H1 (cell line): ENCODE measurements around the gene VGLL2. TPM values are rescaled to one million over a fixed set of nuclear protein-coding genes. Genes with fewer than 3 reads are reported as not detected.
A peak's percentile ranks its signal among the peaks of the same experiment; 100 is the strongest.

Experiments used
- CTCF ChIA-PET: fragments of 300-600 bp; sonication (Branson Sonifier 250); formaldehyde crosslinking; loops from one replicate; lab custom pipeline; 2021; ENCODE audit not compliant: partially characterized antibody; lab: Charles Lee
- POLR2A ChIA-PET: fragments of 300-600 bp; sonication (Branson Sonifier 250); formaldehyde crosslinking; loops from one replicate; lab custom pipeline; 2021; ENCODE audit warnings: inconsistent platforms; ENCODE audit not compliant: partially characterized antibody; lab: Charles Lee
- DNase-seq, 2 experiments: peaks; one replicate each; pipeline versions ENCODE4 v3.0.0 to v3.0.0-alpha.2; 2010 to 2022; ENCODE audit warnings: low spot score in 2 of 2, low read depth in 1 of 2, mixed read lengths in 1 of 2
- FAIRE-seq: peaks from 2 replicates; lab custom pipeline; 2011; peaks lifted over from hg19 to GRCh38; lab: Jason Lieb, UNC
- H2AFZ ChIP-seq: 2 replicates; pipeline ENCODE4 v1.8.1; 2012; ENCODE audit warnings: low read length, inconsistent platforms
- H2AK5ac ChIP-seq: 2 replicates; pipeline ENCODE4 v1.6.1; 2013; ENCODE audit warnings: low read depth, low read length
- H2BK120ac ChIP-seq: replicated peaks from 2 replicates; pipeline ENCODE3; 2013; ENCODE audit warnings: low read depth, low read length, inconsistent platforms
- H2BK12ac ChIP-seq: 2 replicates; pipeline ENCODE4 v1.6.1; 2013; ENCODE audit warnings: low read depth, low read length
- H2BK15ac ChIP-seq: 2 replicates; pipeline ENCODE4 v1.6.1; 2013; ENCODE audit warnings: low read length
- H2BK20ac ChIP-seq: 2 replicates; pipeline ENCODE4 v1.6.1; 2013; ENCODE audit warnings: low read length
- H2BK5ac ChIP-seq: 2 replicates; pipeline ENCODE4 v1.6.1; 2013; ENCODE audit warnings: low read depth, low read length
- H3K14ac ChIP-seq: 2 replicates; pipeline ENCODE4 v1.6.1; 2013; ENCODE audit warnings: inconsistent platforms; ENCODE audit not compliant: insufficient read length
- H3K18ac ChIP-seq: 2 replicates; pipeline ENCODE4 v1.6.1; 2013; ENCODE audit warnings: low read length; ENCODE audit errors: extremely low read depth
- H3K23ac ChIP-seq: 2 replicates; pipeline ENCODE4 v1.6.1; 2013; ENCODE audit warnings: inconsistent platforms; ENCODE audit not compliant: insufficient read length
- H3K23me2 ChIP-seq: 2 replicates; pipeline ENCODE4 v1.6.1; 2013; ENCODE audit warnings: low read depth, low read length
- H3K27ac ChIP-seq: 2 replicates; pipeline ENCODE4 v1.6.1; 2011; ENCODE audit warnings: low read depth, low read length, inconsistent platforms
- H3K27me3 ChIP-seq, 4 experiments: replicated peaks in 1 of 4; 1 replicate in 1 of 4; 2 replicates in 3 of 4; pipeline versions ENCODE4 v1.6.1 to v1.8.1; 2011 to 2013; ENCODE audit warnings: low read length in 3 of 4, mild to moderate bottlenecking in 3 of 4, inconsistent platforms in 2 of 4, mixed read lengths in 2 of 4, moderate library complexity in 1 of 4; ENCODE audit not compliant: control insufficient read depth in 3 of 4, insufficient read depth in 3 of 4; ENCODE audit errors: extremely low read depth in 1 of 4
- H3K36me3 ChIP-seq, 4 experiments: 2 replicates each; pipeline versions ENCODE4 v1.6.1 to v1.8.1; 2011 to 2013; ENCODE audit warnings: mild to moderate bottlenecking in 4 of 4, low read length in 3 of 4, moderate library complexity in 2 of 4, control low read depth in 1 of 4, inconsistent platforms in 1 of 4; ENCODE audit not compliant: insufficient read depth in 4 of 4, control insufficient read depth in 2 of 4
- H3K4ac ChIP-seq: replicated peaks from 2 replicates; pipeline ENCODE3; 2013; ENCODE audit warnings: low read length, low read depth, mixed read lengths, inconsistent platforms; ENCODE audit not compliant: insufficient read length
- H3K4me1 ChIP-seq, 4 experiments: replicated peaks in 1 of 4; 1 replicate in 1 of 4; 2 replicates in 3 of 4; pipeline versions ENCODE4 v1.6.1 to v1.8.1; 2011 to 2013; ENCODE audit warnings: low read length in 3 of 4, inconsistent platforms in 2 of 4, mixed read lengths in 1 of 4; ENCODE audit not compliant: insufficient read depth in 4 of 4, control insufficient read depth in 3 of 4
- H3K4me2 ChIP-seq, 2 experiments: 2 replicates each; pipeline versions ENCODE4 v1.6.1 to v1.8.1; 2011 to 2013; ENCODE audit warnings: low read depth in 2 of 2, low read length in 2 of 2, control low read depth in 1 of 2, inconsistent platforms in 1 of 2, mild to moderate bottlenecking in 1 of 2; ENCODE audit not compliant: insufficient read depth in 1 of 2
- H3K4me3 ChIP-seq, 4 experiments: fragments of 200-600, 300-600 bp in 1 of 4; sonication (generic), shearing (Covaris generic), sonication (Bioruptor Twin) in 1 of 4; 2 replicates each; pipeline versions ENCODE4 v1.5.1 to v1.8.1; 2011 to 2016; ENCODE audit warnings: low read length in 4 of 4, low read depth in 3 of 4, control low read depth in 2 of 4, inconsistent platforms in 2 of 4, mild to moderate bottlenecking in 2 of 4, mixed read lengths in 1 of 4, moderate library complexity in 1 of 4; ENCODE audit not compliant: insufficient read depth in 2 of 4; ENCODE audit errors: extremely low read depth in 1 of 4
- H3K56ac ChIP-seq: replicated peaks from 2 replicates; pipeline ENCODE3; 2013; ENCODE audit warnings: low read depth, mild to moderate bottlenecking, mixed read lengths, low read length, inconsistent platforms; ENCODE audit not compliant: insufficient read length
- H3K79me1 ChIP-seq: 2 replicates; pipeline ENCODE4 v1.6.1; 2013; ENCODE audit warnings: low read depth, low read length, control low read depth
- H3K79me2 ChIP-seq, 2 experiments: 2 replicates each; pipeline versions ENCODE4 v1.6.1 to v1.8.1; 2012 to 2013; ENCODE audit warnings: low read length in 2 of 2, mild to moderate bottlenecking in 2 of 2, inconsistent platforms in 1 of 2; ENCODE audit not compliant: insufficient read depth in 2 of 2, control insufficient read depth in 1 of 2
- H3K9ac ChIP-seq, 4 experiments: replicated peaks in 1 of 4; 1 replicate in 1 of 4; 2 replicates in 3 of 4; pipeline versions ENCODE4 v1.6.1 to v1.8.1; 2011 to 2013; ENCODE audit warnings: low read depth in 3 of 4, low read length in 3 of 4, control low read depth in 2 of 4, mild to moderate bottlenecking in 2 of 4, moderate library complexity in 2 of 4, inconsistent platforms in 1 of 4; ENCODE audit errors: extremely low read depth in 1 of 4
- H3K9me3 ChIP-seq, 2 experiments: 2 replicates each; pipeline versions ENCODE4 v1.6.1 to v1.8.1; 2012 to 2013; ENCODE audit warnings: mild to moderate bottlenecking in 2 of 2, moderate library complexity in 2 of 2, control low read depth in 1 of 2, inconsistent platforms in 1 of 2, low read depth in 1 of 2, low read length in 1 of 2, mixed read lengths in 1 of 2; ENCODE audit not compliant: insufficient read depth in 2 of 2
- H4K20me1 ChIP-seq, 2 experiments: replicated peaks in 1 of 2; 2 replicates each; pipeline versions ENCODE3 to v1.8.1; 2011 to 2013; ENCODE audit warnings: inconsistent platforms in 2 of 2, low read length in 2 of 2, mild to moderate bottlenecking in 1 of 2; ENCODE audit not compliant: insufficient read depth in 2 of 2, control insufficient read depth in 1 of 2
- H4K5ac ChIP-seq: 2 replicates; pipeline ENCODE4 v1.6.1; 2013; ENCODE audit warnings: low read length, low read depth, mixed read lengths, inconsistent platforms; ENCODE audit not compliant: insufficient read length
- H4K8ac ChIP-seq: 2 replicates; pipeline ENCODE4 v1.8.0; 2013; ENCODE audit warnings: mild to moderate bottlenecking, moderate library complexity, low read length, inconsistent platforms; ENCODE audit not compliant: insufficient read depth; ENCODE audit errors: extremely low read depth
- H4K91ac ChIP-seq: replicated peaks from 2 replicates; pipeline ENCODE3; 2013; ENCODE audit warnings: low read length, mixed read lengths, inconsistent platforms; ENCODE audit not compliant: insufficient read length
- CTBP2 ChIP-seq: IDR thresholded peaks from 2 replicates; pipeline ENCODE4 v1.7.0; 2011; ENCODE audit warnings: borderline replicate concordance, mild to moderate bottlenecking, moderate library complexity, mixed read lengths, low read length; ENCODE audit not compliant: insufficient read depth, insufficient read length
- JUN ChIP-seq: IDR thresholded peaks from 2 replicates; pipeline ENCODE4 v1.6.1; 2011; ENCODE audit warnings: low read depth, mild to moderate bottlenecking, improper control_type of control experiment, low read length
- POU5F1 ChIP-seq: IDR thresholded peaks from 2 replicates; pipeline ENCODE4 v1.6.1; 2011; ENCODE audit warnings: low read depth, mild to moderate bottlenecking, low read length, moderate library complexity
- SAP30 ChIP-seq: fragments of 300-600 bp; sonication (generic); IDR thresholded peaks from 2 replicates; pipeline ENCODE4 v1.7.1; 2012; ENCODE audit warnings: low read length, moderate library complexity, mild to moderate bottlenecking, inconsistent platforms; ENCODE audit not compliant: insufficient read depth, insufficient replicate concordance
- SP1 ChIP-seq: IDR thresholded peaks from 2 replicates; pipeline ENCODE4 v1.6.1; 2011; ENCODE audit warnings: low read depth, low read length
- TAF7 ChIP-seq: optimal IDR thresholded peaks from 2 replicates; pipeline ENCODE3; 2011; ENCODE audit warnings: low read depth, mild to moderate bottlenecking, inconsistent platforms, low read length, moderate library complexity, borderline replicate concordance
- WGBS, 2 experiments: shearing (Covaris generic) in 1 of 2; methylation state at CpG; one replicate each; pipeline versions ENCODE4 v1.1.6 to v1.1.7; 2013 to 2015; ENCODE audit warnings: low lambda C conversion rate in 2 of 2, mixed read lengths in 2 of 2, inconsistent platforms in 1 of 2, low coverage in 1 of 2, missing lambda C conversion rate in 1 of 2; ENCODE audit not compliant: insufficient replicate concordance in 2 of 2, insufficient coverage in 1 of 2, insufficient read length in 1 of 2; ENCODE audit errors: extremely low coverage in 1 of 2, missing lambda C conversion rate in 1 of 2; 5-methylcytosine and 5-hydroxymethylcytosine counted together
- polyA plus RNA-seq, 7 experiments: library from polyadenylated mRNA; depleted of rRNA in 3 of 7; stranded (reverse) in 5 of 7; unstranded in 2 of 7; fragments of >200 nt in 5 of 7; fragments of 200-250 nt in 2 of 7; gene quantifications; 1 replicate in 5 of 7; 2 replicates in 1 of 7; 4 replicates in 1 of 7; pipeline versions ENCODE4 v1.2.1 to v1.2.3, GENCODE V29; 2011 to 2013; ENCODE audit warnings: missing spikeins in 2 of 7, mixed read lengths in 2 of 7
- total RNA-seq: library from RNA; stranded (reverse); fragmentation: NEBNext Ultra II Directional; extraction: Animal tissue kit (Norgen Biotek cat#: 25700); gene quantifications from 2 replicates; pipeline ENCODE4 v1.2.1, GENCODE V29; 2021
- TF ChIP-seq, protein P1 (sequence below), 3 experiments: IDR thresholded peaks; 1 replicate in 2 of 3; 2 replicates in 1 of 3; pipeline versions ENCODE4 v1.5.1 to v1.6.1; 2011; ENCODE audit warnings: low read length in 3 of 3, mild to moderate bottlenecking in 3 of 3, inconsistent platforms in 2 of 3, low read depth in 1 of 3, moderate library complexity in 1 of 3; ENCODE audit not compliant: insufficient read depth in 1 of 3; ENCODE audit errors: control extremely low read depth in 1 of 3
- TF ChIP-seq, protein P2 (sequence below): IDR thresholded peaks from 2 replicates; pipeline ENCODE4 v1.6.1; 2011; ENCODE audit warnings: low read length, improper control_type of control experiment

The VGLL2 gene
- total and polyA plus RNA-seq, 2 of the 8 experiments (the other 6 are each of a cell fraction or from before 2014, with no cell fraction given): not detected

DNA sequence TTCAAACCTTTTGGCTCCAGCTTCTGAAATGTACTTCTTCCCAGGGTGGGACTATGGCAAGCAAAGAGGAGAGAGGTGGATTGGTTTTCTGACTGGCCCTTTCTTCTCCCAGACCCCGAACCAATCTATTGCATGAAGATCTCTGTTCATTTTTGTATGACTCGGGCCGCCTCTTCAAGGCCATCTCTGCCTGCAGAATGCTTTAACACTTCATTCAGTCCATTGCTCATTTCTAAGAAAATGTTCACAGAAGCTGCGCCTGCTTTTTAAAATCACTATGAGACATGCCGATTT lies 1.6 kb downstream of the VGLL2 start:
- no peak overlapping the region for H2AFZ ChIP-seq
- no peak overlapping the region for H2BK12ac ChIP-seq
- DNase-seq (no peak), FAIRE-seq (no peak)
- H4K20me1 ChIP-seq: peaks cover 2 to 11% of the 10 kb centered on the region in 2 experiments
- H3K4me2 ChIP-seq: no peak overlapping the region; a peak in 1 of 4 replicates
- H2BK120ac ChIP-seq: no peak overlapping the region
- no peak overlapping the region for H2BK20ac ChIP-seq
- ChIA-PET CTCF (interaction anchor here (1.4 to 2.5 kb wide), 3 partner anchors 10 to 291 kb away, joined by 4 to 11 read pairs (median 8); no protein-coding TSS in a partner anchor), POLR2A (interaction anchor here (1.7 kb wide), 1 partner anchor 9 kb away, joined by 3 read pairs; no protein-coding TSS in a partner anchor)
- no peak overlapping the region for H3K18ac ChIP-seq
- no peak overlapping the region for H4K8ac ChIP-seq
- peak overlapping the region in 1 of 4 experiments; percentile 63; a peak in 1 of 8 replicates for H3K4me3 ChIP-seq
- no peaks in the 10 kb centered on the region for H3K36me3 ChIP-seq
- H3K56ac ChIP-seq: no peak overlapping the region
- no peaks in the 10 kb centered on the region for H3K79me2 ChIP-seq
- H3K4me1 ChIP-seq: peaks cover 3 to 19% (median 7%) of the 10 kb centered on the region in 4 experiments; a peak in 6 of 7 replicates
- H3K27me3 ChIP-seq: peaks cover 77 to 99% (median 94%) of the 10 kb centered on the region in 4 experiments
- no peak overlapping the region for H3K9ac ChIP-seq
- no peak overlapping the region for H2BK5ac ChIP-seq
- no peak overlapping the region for H3K14ac ChIP-seq
- H2AK5ac ChIP-seq: no peak overlapping the region
- no peak overlapping the region for H4K91ac ChIP-seq
- H2BK15ac ChIP-seq: no peak overlapping the region
- H4K5ac ChIP-seq: no peak overlapping the region
- peaks cover 20% of the 10 kb centered on the region; the same call in 1 of the 2 replicates for H3K23me2 ChIP-seq
- no peaks in the 10 kb centered on the region for H3K79me1 ChIP-seq
- H3K27ac ChIP-seq: no peak overlapping the region
- 56% methylated on average over 5 of the region's 5 CpGs; no CpG with 5 or more reads in 1 of the 2 experiments for WGBS, 2 experiments
- no peak overlapping the region for H3K4ac ChIP-seq
- no peak overlapping the region for H3K23ac ChIP-seq
- H3K9me3 ChIP-seq: no peaks in the 10 kb centered on the region; a peak in 1 of 4 replicates
- no peak for TF ChIP-seq JUN
- TF ChIP-seq, protein P1, sequence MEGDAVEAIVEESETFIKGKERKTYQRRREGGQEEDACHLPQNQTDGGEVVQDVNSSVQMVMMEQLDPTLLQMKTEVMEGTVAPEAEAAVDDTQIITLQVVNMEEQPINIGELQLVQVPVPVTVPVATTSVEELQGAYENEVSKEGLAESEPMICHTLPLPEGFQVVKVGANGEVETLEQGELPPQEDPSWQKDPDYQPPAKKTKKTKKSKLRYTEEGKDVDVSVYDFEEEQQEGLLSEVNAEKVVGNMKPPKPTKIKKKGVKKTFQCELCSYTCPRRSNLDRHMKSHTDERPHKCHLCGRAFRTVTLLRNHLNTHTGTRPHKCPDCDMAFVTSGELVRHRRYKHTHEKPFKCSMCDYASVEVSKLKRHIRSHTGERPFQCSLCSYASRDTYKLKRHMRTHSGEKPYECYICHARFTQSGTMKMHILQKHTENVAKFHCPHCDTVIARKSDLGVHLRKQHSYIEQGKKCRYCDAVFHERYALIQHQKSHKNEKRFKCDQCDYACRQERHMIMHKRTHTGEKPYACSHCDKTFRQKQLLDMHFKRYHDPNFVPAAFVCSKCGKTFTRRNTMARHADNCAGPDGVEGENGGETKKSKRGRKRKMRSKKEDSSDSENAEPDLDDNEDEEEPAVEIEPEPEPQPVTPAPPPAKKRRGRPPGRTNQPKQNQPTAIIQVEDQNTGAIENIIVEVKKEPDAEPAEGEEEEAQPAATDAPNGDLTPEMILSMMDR (IDR thresholded peaks at IDR 0.05; ENCODE audit: control extremely low read depth in 1 of 3, insufficient read depth in 1 of 3, low read depth in 1 of 3, low read length in 3 of 3): no peak
- TF ChIP-seq TAF7: no peak
- TF ChIP-seq, protein P2, sequence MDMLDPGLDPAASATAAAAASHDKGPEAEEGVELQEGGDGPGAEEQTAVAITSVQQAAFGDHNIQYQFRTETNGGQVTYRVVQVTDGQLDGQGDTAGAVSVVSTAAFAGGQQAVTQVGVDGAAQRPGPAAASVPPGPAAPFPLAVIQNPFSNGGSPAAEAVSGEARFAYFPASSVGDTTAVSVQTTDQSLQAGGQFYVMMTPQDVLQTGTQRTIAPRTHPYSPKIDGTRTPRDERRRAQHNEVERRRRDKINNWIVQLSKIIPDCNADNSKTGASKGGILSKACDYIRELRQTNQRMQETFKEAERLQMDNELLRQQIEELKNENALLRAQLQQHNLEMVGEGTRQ: no peak
- no peak for TF ChIP-seq POU5F1
- no peak for TF ChIP-seq SP1
- TF ChIP-seq CTBP2: no peak
- TF ChIP-seq SAP30: no peak
